Fibroblast of the aortic adventitia (primary cell): ENCODE measurements around the gene COMMD2. TPM values are rescaled to one million over a fixed set of nuclear protein-coding genes. Genes with fewer than 3 reads are reported as not detected.

Experiments used
- DNase-seq: peaks from one replicate; pipeline ENCODE4 v3.0.0-alpha.2; 2010; ENCODE audit warnings: low read depth
- H3K4me3 ChIP-seq: 2 replicates; pipeline ENCODE4 v1.5.1; 2011; ENCODE audit warnings: low read depth, mild to moderate bottlenecking, control low read depth, low read length, moderate library complexity
- small RNA-seq: library from RNA; depleted of rRNA; stranded (forward); fragments of <200 nt; gene quantifications from one replicate; pipeline ENCODE3, GENCODE V24; 2012
- total RNA-seq: library from RNA; depleted of rRNA; stranded (reverse); fragments of >200 nt; gene quantifications from 2 replicates; pipeline ENCODE4 v1.2.3, GENCODE V29; 2012; ENCODE audit warnings: low replicate concordance
- TF ChIP-seq, protein P1 (sequence below): IDR thresholded peaks from 2 replicates; pipeline ENCODE4 v1.5.1; 2011; ENCODE audit warnings: mild to moderate bottlenecking, low read length, control low read depth, inconsistent platforms; ENCODE audit not compliant: insufficient read depth

The COMMD2 gene
- total RNA-seq, 1 donor: 42.7 TPM

DNA sequence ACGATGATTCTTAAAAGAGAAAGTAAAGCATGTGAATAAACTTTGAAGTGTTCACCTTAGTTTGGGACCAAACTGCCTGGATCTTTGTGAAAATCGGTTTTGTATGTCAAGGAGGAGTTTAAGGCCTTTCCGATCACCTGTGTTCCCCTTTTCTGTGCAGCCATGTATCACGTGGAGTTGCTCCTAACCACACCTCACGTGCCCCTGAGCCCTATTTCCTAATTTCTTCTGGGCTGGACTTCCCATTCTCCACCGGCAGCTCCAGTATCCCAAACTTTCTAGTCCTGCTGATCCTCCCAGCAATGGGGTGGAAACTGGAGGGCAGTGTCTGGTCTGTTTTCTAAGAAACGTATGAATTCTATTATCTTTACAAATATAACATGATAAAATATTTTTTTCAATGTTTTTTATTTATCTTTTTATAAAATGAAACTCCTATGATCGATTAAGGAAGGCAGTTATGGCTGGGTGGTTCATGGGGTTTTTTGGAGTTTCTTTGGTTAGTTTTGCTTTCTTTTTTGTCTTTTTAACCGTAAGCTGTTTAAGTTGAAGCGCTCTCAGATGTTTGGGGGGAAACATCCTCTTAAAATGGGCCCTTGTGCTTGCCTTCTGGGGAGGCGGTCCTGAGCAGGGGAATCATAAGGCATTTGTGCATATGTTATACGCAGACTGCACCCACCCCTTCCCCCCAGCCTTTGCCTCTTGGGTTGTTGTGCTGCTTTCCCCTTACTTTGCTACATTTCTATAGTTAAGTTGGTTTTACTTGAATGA lies 50.9 kb downstream of the COMMD2 start:
- H3K4me3 ChIP-seq: no peak overlapping the region
- DNase-seq: no peak
- TF ChIP-seq, protein P1, sequence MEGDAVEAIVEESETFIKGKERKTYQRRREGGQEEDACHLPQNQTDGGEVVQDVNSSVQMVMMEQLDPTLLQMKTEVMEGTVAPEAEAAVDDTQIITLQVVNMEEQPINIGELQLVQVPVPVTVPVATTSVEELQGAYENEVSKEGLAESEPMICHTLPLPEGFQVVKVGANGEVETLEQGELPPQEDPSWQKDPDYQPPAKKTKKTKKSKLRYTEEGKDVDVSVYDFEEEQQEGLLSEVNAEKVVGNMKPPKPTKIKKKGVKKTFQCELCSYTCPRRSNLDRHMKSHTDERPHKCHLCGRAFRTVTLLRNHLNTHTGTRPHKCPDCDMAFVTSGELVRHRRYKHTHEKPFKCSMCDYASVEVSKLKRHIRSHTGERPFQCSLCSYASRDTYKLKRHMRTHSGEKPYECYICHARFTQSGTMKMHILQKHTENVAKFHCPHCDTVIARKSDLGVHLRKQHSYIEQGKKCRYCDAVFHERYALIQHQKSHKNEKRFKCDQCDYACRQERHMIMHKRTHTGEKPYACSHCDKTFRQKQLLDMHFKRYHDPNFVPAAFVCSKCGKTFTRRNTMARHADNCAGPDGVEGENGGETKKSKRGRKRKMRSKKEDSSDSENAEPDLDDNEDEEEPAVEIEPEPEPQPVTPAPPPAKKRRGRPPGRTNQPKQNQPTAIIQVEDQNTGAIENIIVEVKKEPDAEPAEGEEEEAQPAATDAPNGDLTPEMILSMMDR: no peak

Small RNA genes within 50 kb of the gene (small RNA-seq; reads per million reads assigned to genes)
- not detected for gene RNU6-507P

Other genes with a start within 250 kb of the COMMD2 start
- gene WWTR1, start 94.5 kb downstream of the COMMD2 start, total RNA-seq: 54.7 and 205 TPM in 2 replicates
- gene ANKUB1, start 40.1 kb upstream of the COMMD2 start, total RNA-seq: not detected in 2 replicates
- gene RNF13, start 60.7 kb upstream of the COMMD2 start, total RNA-seq: 52.7 and 68.8 TPM in 2 replicates
- gene PFN2, start 218.4 kb upstream of the COMMD2 start, total RNA-seq: 161 and 198 TPM in 2 replicates